OCI-M2 (cell line): ENCODE data around the gene MAGEH1.

Experiments used
- DNase-seq: peaks from one replicate; lab custom pipeline; 2025; ENCODE audit not compliant: unreplicated experiment; lab: John Stamatoyannopoulos, UW

Gene MAGEH1

DNA sequence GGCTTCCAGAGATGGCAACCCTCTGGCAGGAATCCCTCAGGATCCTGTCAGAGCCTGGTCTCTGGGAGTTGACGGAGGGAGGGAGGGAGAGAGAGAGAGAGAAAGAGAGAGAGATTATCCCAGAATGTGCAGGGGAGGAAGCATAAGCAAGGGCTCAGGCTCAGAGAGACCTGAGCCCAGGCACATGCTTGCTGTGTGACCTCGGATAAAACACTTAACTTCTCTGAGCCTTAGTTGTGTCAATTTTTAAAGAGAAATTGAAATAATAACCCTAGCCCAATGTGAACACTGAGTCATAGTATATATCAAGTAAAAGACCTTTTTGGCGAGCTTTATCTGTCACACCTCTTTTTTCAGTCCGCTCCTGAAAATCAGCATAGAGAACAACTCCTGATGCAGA lies 38.2 kb downstream of the MAGEH1 start:
- no peak for DNase-seq

DNA sequence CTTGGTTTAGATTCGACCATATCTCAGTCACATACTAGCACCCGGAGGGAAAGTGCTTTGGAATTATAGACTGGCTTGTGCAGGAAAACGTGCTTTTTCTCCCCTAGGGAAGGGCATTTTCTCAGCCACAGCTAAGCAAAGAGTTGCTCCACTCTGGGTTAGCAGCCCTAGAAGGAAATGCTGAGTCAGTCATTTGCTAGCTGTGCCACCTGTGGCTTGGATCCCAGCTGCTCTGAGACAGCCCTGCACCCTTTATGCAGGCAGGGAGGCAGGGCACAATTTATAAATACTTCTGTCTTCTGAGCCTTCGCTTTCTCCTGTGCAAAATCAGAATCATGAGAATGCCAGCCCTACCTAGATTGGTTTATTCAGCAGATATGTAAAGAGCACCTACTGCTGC lies 39.0 kb downstream of the MAGEH1 start:
- no peak for DNase-seq
